HG03571 (cell line): Measurements from ENCODE around the gene KLRB1.
"Not testable (repeated sequence)": the region's sequence is repeated elsewhere in the genome, so short reads cannot be mapped to it uniquely, and the experiment has no call there.

Experiments used
- ATAC-seq: cut with Tn5 transposase; IDR thresholded peaks from one replicate; pipeline ENCODE4 v1.9.1; 2021; ENCODE audit not compliant: unreplicated experiment

KLRB1 gene

DNA sequence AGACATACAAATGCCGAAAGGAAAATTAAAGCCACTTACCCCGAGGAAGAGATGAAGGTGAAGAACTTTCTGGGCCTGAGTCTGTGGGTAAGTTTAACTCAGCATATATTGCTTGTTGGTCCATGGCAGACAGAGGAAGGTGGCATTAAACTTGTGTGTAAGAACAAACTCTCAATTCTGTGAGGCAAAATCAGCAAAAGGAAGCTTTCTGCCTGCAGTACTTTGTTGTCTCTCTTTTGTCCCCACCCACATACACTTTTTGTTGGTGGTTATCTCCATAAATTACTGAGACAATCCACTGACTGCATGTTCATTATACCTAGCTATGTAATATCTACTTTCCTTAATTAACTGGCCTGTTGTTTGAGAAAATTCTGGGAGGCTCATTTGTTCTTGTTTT, at the start of gene KLRB1:
Gene KLRB1 (minus strand): TSS at position 201 of the 400 bp plus-strand sequence. CDS start 77 bp downstream, at position 124.
- ATAC-seq: no peak

DNA sequence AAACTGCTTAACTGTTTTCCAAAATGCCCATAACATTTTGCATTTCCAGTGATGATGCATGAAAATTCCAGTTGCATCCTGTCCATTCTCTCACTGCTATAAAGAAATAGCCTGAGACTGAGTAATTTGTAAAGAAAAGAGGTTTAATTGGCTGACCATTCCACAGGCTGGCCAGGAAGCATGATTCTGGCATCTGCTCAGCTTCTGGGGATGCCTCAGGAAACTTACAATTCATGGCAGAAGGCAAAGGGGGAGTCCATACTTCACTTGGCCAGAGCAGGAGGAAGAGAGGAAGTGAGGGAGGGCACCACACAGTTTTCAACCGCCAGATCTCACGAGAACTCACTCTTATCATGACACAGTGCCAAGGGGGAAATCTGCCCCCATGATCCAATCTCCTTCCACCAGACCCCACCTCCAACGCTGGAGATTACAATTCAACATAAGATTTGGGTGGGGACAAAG, 43.6 kb upstream of the KLRB1 start:
- no peak for ATAC-seq

DNA sequence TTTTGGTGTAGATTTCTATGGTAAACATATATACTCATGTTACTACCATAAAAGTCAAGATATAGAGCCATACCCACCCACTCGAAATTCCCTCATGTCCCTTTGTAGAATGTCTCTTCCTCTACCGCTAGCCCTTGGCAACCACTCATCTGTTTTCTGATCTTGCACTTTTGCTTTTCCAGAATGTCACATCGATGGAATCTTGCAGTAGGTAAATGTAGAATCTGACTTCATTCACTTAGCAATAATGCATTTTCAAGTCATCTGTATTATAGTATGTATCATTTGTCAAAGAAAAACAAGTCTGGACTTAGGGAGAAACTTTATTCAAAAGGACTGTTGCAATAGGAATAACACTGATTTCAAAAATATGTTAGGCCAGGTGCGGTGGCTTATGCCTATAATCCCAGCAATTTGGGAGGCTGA, 42.4 kb upstream of the KLRB1 start:
- ATAC-seq: no peak

DNA sequence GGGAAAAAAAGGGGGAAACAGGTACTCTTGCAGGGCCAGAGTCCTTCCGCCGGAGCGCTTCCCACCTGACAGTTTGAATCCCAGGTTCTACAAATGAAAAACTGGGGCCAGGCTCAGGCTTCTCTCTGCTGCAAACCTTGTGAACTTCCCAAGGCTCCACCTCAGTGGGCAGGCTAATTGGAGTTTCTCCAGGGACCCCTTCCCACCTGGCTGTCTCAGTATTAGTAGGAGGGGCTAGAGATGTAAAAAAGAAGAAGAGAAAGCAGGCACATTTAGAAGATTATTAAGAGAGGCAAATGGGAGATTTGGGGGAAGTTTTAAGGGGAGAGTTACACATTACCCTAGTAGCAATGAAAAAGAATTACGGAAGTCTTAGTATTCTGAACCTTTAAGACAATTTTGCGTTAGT, 41.8 kb upstream of the KLRB1 start:
- ATAC-seq: peak; percentile 22

DNA sequence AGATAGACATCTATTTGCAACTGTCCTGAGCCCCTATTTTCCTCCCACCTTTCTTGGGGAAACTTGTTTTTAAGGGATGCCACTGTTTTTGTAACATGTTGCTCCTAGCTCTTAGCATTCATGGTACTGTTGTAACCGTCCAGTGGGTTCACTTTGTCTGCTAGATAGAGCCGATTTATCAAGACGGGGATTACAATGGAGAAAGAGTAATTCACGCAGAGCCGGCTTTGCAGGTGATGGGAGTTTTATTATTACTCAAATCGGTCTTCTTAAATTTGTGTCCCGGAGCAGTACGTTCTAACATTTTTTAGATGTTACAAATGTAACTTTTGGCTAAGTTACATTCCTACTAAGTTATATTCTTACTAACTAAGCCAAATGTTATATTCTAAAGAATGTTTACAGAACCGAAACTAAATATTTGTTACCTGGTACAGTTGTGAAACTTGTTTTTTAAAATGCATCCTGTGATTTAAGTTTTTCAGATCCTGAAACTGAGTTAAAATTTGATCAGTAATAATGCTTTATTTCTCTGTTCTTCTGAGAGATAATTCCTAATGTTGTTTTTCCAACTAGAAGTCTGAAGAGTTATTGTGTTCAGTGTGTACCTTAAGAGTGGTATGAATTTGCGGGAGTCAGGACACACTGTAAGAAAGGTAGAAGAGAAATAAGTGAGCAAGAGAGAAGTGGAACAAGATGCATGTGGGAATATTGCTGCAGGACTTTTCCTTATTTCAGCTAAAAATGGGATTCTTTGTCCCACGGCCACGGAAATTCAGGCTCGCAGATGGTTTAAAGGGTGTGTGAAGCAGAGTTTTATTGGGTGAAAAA, 41.2 kb upstream of the KLRB1 start:
- no peak for ATAC-seq

DNA sequence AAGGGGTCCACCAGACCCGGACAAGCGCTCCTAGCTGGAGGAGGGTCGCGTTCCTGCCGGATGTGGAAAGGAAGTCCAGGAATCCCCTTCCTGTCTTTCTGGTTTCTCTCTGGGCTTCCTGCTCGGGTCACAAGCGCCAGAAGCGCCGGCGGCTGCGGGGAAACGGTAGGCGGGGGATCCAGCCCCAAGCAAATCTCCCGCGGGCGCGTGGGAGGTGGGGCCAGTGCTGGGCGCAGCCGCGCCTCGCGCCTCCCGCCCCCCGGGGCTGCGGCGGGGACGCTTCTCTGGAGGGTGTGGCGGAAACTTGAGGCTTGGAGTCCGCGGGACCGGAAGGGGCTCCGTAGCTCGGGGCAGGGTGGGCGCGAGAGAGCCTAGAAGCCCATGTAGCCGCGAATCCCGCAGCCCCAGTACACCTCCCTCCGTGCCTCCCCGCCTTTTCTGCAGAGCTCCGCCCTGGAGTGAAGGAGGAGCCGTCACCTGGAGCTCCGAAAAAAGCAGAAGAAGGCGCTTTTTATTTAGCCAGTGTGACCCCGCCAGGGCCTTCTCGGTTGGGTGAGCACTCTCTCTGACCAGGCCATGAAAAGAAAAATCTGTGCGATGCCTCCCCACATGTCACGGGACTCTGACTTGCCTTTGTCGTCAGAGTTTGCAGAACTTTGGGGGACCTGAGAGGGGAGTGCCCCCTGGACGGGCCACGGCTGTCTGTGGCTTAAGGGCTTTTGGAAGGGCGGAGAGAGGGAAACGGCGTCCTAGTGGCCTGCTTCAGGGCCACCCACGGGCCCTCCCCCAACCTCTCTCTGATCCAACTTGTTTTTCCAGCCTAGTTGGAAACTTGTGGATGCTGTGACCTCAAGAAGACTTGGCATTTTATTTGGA, 40.3 kb upstream of the KLRB1 start:
- peak; percentile 66 for ATAC-seq

DNA sequence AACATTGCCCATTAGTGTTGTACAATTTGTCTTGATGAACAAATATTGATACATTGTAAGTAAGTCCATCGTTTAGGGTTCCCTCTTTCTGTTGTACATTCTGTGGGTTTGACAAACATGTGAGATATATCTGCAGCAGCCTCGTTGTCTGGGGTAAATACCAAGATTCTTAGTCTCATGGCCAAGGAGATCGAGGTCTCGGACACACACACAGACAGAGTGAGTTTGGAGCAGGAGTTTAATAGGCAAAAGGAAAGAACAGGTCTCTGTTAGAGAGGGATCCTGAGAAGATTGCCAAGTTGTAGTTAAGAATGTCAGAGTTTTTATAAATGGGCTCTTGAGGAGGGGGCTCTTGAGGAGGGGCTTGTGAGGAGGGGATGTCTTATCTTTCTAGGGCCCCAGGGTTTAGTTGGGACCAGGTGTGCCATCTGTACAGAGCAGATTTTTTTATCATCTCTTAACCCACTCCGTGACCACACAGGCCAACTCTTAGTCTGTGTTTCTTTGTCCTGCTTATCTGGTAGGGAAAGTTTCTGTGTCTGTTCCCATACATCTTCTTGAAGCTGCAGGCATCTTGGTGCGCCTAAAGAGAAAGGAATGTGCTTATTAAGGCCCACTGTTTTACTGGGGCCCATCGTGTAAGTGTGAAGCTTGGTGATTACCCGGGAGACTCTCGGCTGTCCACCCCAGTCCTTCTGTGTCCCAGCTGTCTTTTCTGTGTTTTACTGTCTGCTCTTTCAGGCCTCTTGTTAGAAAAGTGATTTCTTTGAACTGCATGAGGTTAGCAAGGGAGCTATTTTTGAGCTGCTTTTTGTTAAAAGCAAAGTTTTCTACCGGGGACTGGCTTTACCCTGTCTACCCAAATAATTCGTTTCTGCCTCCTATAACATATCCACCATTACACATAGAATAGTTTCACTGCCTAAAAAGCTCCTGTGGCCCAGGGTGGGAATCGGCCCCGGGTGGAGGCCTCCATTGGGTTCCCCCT, 39.4 kb upstream of the KLRB1 start:
- no peak for ATAC-seq

DNA sequence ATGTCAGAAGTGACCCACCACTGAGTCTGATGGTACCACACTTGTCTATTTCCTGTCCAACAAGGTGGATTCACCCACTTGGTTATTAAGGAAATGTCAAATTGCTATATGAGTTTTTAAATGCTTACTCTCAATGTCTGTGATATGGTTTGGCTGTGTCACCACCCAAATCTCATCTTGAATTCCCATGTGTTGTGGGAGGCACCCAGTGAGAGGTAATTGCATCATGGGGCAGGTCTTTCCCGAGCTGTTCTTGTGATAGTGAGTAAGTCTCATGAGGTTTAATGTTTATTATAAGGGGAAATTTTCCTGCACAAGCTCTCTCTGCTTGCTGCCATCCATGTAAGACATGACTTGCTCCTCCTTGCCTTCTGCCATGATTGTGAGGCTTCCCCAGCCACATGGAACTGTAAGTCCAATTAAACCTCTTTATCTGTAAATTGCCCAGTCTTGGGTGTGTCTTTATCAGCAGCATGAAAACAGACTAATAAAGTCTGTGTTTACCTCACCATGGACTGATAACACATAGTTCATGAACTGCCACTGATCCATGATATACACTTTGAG, 37.4 kb upstream of the KLRB1 start:
- ATAC-seq: not testable (repeated sequence)

DNA sequence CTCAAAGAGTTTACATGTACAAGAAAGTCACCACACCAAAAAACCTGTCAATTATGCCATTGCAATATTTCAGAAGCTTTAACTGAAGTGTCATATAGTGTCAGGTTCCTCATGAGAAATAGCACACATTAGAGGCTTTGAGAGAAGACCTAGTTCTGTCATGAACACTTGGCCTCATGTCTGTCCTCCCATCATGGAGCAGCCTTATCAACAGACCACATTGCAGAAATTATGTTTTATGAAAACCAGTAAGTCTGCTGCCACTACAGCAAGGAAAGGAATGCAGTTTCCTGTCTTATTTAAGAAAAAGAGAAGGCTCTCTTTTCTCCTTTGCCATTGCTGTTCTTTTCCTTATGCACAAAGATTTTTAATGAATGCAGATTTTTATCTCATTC, 35.5 kb upstream of the KLRB1 start:
- no peak for ATAC-seq

DNA sequence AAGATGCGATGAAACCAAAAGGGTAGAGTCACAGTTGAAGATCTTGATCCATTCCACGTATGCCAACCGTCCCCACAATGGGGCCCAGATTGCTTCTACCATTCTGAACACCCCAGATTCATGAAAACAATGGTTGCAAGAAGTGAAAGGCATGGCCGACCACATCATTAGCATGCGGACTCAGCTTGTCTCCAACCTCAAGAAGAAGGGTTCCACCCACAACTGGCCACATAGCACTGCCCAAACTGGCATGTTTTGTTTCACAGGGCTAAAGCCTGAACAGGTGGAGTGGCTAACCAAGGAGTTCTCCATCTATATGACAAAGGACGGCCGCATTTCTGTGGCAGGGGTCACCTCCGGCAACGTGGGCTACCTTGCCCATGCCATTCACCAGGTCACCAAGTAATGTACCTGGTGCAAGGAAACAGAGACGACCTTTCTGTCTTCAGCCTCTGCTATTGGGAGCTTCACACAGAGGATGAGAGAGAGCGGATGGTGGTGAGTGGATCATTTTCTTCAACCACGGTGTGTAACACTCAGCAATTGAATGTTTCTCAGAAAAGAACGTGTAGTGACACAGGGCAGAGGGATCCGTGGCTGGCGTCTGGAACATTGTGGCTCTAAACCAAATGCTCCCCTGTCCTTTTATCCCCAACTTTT, 35.0 kb upstream of the KLRB1 start:
- no peak for ATAC-seq

DNA sequence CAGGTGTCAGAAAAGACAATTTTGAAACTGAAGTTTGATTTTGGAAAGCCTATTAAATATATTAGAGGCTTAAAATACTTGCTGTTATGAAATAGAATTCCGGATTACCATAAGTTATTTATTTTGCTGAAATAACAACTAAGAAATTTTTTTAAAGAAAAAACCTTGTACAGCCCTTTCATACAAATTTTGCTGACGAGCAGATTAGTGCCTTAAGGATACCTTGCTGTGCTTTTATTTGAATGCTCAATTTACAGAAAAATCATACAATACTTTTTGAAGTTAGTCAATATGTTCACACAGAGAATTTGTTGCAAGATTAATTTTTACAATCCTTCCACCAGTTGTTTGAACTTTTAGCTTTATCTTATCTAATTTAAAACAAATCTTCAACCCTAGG, 32.3 kb upstream of the KLRB1 start:
- ATAC-seq: no peak

DNA sequence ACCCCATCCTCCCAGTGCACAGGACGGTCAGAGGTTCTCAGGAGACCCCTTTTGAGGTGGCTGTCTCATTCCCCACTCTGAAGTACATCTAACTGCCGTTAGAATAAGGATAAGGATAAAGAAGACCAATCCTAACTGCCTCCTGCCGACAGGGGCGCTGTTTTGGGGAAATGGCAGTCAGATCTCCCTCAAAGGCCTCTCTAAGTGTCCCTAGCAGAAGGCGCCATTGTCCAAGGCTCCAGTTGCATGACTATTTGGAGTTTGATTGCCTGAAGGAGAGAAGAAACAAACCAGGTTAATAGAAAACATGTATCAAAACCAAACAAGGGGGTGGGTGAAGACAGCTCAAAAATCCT, 29.1 kb upstream of the KLRB1 start:
- no peak for ATAC-seq

DNA sequence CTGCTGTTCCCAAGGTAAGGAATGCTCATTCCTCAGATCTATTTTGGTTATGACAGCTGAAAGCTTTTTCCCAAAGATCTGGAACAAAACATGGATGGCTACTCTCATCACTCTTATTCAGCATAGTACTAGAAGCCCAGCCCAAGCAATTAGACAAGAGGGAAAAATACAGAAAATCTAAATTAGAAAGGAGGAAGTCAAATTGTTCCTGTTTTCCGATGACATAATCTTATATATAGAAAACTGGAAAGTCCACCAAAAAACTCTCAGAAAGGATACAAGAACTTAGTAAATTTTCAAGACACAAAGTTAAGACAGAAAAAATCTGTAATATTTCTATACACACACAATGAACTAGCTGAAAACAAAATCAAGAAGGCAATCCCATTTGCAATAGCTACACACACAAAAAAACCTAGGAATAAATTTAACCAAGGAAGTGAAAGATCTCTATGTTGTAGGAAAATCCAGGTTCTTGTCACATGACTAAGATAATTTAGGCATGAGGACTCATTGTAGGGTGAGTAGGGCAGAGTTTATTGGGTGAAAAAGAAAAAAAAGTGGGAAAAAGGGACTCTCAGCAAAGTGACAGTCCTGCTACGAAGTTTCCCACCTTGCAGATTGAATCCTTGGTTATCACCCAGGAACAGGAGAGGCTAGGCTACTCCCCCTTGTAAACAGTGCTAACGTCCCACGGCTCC, 28.6 kb upstream of the KLRB1 start:
- ATAC-seq: no peak

DNA sequence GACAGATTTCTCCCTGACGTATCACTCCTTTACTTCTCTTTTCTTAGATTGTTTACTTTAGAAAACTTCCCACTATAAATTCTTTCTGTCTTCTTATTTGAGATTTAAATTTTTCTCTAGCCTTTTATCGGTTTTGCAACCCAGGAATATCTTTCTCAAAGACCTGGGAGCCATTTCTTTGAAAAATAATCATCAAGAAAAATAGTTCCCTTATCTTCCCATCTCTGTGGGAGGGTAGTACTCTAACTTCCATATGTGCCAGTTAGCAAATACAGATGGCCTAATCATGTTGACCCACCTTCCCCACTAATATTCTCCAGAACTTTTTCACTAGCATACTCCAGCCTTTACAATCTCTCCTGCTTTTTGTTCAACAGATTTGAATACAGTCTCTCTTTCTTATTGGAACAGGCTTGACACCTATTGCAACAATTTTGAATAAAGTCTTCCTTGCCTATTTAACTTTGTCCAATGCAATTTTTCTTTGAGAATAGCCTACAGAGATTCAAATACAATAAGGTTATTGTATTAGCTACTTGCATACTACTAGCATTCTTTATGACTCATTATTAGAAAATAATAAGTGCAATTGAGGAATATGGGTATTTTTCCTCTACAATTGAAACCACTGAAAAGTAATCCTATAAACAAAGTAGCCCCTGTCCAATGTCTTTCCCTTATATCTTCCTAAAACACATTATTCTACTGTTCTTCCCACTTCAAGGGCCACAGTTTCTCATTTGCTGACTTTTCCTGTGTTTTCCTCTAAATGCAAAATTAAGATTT, 27.4 kb upstream of the KLRB1 start:
- ATAC-seq: no peak

DNA sequence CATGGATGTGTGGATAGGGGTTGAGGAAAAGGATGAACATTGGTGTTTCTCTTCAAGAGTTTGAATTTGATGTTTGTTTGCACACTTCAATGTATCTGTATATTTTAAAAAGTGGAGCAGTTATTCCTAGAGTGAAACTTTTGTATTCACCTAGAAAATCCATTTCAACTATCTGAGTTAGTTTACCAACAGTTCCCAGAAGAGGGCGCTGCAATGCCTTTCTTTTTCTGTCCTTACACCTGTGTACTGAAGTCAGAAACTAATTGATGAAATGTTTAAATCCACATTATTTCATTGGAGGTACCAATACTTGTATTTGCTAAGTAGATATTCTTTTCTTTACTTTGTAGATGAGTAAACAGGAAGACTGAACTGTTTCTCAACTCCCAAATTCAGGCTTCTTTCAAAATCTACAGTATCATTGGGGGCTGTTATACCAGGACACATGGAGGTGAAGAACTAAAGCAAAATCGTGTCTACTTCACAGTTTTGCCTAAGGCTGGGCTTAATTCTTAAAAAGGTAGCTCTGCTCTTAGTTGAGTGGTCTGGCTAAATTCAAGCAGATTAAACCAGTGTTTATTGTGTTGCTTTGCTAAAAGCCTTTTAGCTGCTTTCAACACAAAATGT, 26.6 kb upstream of the KLRB1 start:
- ATAC-seq: no peak

DNA sequence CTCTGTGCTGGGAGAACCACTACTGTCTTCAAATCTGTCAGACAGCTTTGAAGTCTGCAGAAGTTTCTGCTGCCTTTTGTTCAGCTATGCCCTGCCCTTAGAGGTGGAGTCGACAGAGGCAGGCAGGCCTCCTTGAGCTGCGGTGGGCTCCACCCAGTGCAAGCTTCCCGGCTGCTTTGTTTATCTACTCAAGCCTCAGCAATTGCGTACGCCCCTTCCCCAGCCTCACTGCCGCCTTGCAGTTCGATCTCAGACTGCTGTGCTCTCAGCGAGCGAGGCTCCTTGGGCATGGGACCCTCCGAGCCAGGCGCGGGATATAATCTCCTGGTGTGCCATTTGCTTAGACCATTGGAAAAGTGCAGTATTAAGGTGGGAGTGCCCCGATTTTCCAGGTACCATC, 25.1 kb upstream of the KLRB1 start:
- no peak for ATAC-seq

DNA sequence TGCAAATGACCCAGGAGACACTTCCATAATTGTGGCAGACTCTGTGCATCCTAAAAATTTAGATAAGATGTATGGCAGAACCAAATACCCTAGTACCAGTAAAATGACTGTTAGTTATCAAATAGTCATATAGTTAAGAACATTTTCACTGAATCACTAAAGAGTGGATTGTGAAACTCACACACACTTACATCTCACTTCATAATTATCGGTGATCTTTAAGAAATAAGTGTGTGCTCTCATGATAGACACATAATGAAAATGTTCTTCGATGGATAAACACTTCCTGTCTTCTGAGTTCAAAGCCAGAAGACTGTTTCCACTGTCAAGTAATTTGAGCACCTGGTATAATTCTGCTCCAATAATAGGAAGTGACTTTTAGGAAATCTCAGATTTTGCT, 19.1 kb upstream of the KLRB1 start:
- no peak for ATAC-seq

DNA sequence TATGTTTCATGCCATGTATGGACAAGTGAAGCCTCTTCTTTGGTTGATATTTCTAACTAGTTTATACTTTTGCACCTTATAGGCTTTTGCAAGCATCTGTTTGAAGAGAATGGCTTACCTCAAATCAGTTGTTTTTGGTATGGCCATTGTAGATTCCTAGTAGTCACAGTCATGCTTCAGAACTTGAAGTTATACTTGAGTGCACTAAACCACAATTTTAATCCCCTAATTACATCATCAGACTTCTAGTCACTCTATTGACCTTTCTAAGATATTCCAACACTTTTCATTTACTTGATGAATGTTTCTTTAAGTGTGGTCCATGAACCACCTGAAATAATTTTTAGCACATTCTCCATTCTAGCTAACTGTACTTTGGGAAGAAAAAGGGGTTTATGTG, 18.6 kb upstream of the KLRB1 start:
- no peak for ATAC-seq
